Activated CD8-positive, alpha-beta T cell treated with anti-CD3 and anti-CD28 coated beads for 36 hours (primary cell): ENCODE measurements around the gene OR5B17. TPM values are rescaled to one million over a fixed set of nuclear protein-coding genes. Genes with fewer than 3 reads are reported as not detected.

Experiments
- ATAC-seq: fragments of 200-7000 bp; cut with Tn5 transposase; one replicate; pipeline ENCODE4 v1.10.0; 2021; ENCODE audit warnings: mild to moderate bottlenecking, moderate library complexity
- CTCF ChIA-PET: fragments of 350-600 bp; sonication (Branson Sonifier 250); formaldehyde crosslinking; loops from one replicate; lab custom pipeline; 2021; ENCODE audit warnings: antibody characterized with exemption; lab: Charles Lee
- POLR2A ChIA-PET: fragments of 350-600 bp; sonication (Branson Sonifier 250); formaldehyde crosslinking; loops from one replicate; lab custom pipeline; 2021; ENCODE audit warnings: antibody characterized with exemption; lab: Charles Lee
- DNase-seq: peaks from one replicate; pipeline ENCODE4 v3.0.0-alpha.2; 2020
- H3K27ac Mint-ChIP-seq: one replicate; pipeline ENCODE4 v1.8.0; 2021; ENCODE audit warnings: mild to moderate bottlenecking, mixed read lengths
- H3K27me3 Mint-ChIP-seq: one replicate; pipeline ENCODE4 v1.8.0; 2021; ENCODE audit warnings: mixed read lengths
- H3K36me3 Mint-ChIP-seq: one replicate; pipeline ENCODE4 v1.8.0; 2021; ENCODE audit warnings: low read depth, mixed read lengths
- H3K4me1 Mint-ChIP-seq: one replicate; pipeline ENCODE4 v1.8.0; 2021; ENCODE audit warnings: low read depth, mixed read lengths
- H3K4me3 Mint-ChIP-seq: one replicate; pipeline ENCODE4 v1.8.0; 2021; ENCODE audit warnings: mild to moderate bottlenecking, moderate library complexity, mixed read lengths
- H3K9me3 Mint-ChIP-seq: one replicate; pipeline ENCODE4 v1.8.0; 2021; ENCODE audit warnings: mixed read lengths
- CTCF ChIP-seq: fragments of 200-600 bp; IDR thresholded peaks from one replicate; pipeline ENCODE4 v1.8.0; 2022; ENCODE audit warnings: antibody characterized with exemption, mild to moderate bottlenecking
- intact Hi-C: fragments of 100-400 bp; cut with micrococcal nuclease; formaldehyde crosslinking; loops from one replicate; pipeline ENCODE4 v1.10.0; 2022
- total RNA-seq, 2 experiments: library from RNA; stranded (reverse); gene quantifications; one replicate each; pipeline ENCODE4 v1.2.3, GENCODE V29; 2021

Gene OR5B17
- total RNA-seq, 2 experiments from 2014 or later, result not detected

GRCh38 chr11:58392746-58393145 lies 33.9 kb upstream of the OR5B17 start:
- no peak for ATAC-seq
- CTCF ChIA-PET, result no interaction called here
- intact Hi-C loops, result no loop called here

GRCh38 chr11:58391879-58392278 lies 33.0 kb upstream of the OR5B17 start:
- no peak for TF ChIP-seq CTCF
- no peak overlapping the region for H3K27ac Mint-ChIP-seq
- H3K4me3 Mint-ChIP-seq, result no peak overlapping the region
- peaks cover 5% of the 10 kb centered on the region for H3K9me3 Mint-ChIP-seq
- no peaks in the 10 kb centered on the region for H3K36me3 Mint-ChIP-seq
- H3K4me1 Mint-ChIP-seq, result peaks cover 4% of the 10 kb centered on the region
- H3K27me3 Mint-ChIP-seq, result no peaks in the 10 kb centered on the region
- DNase-seq, result no peak
- ChIA-PET CTCF (no interaction called here), POLR2A (no interaction called here)
- intact Hi-C loops, result no loop called here
- ATAC-seq, result no peak

More at GRCh38 chr11:58392746-58393145, 33.9 kb upstream of the OR5B17 start:
- Mint-ChIP-seq H3K27ac (no peak overlapping the region), H3K4me3 (no peak overlapping the region), H3K27me3 (no peaks in the 10 kb centered on the region), H3K4me1 (peaks cover 4% of the 10 kb centered on the region), H3K9me3 (peaks cover 5% of the 10 kb centered on the region), H3K36me3 (no peaks in the 10 kb centered on the region)
- POLR2A ChIA-PET, result no interaction called here
- no peak for TF ChIP-seq CTCF
- DNase-seq, result no peak

GRCh38 chr11:58390551-58391063 lies 31.7 kb upstream of the OR5B17 start:
- POLR2A ChIA-PET, result no interaction called here
- H3K27me3 Mint-ChIP-seq, result no peaks in the 10 kb centered on the region
- H3K27ac Mint-ChIP-seq, result no peak overlapping the region
- peaks cover 3% of the 10 kb centered on the region for H3K4me1 Mint-ChIP-seq
- intact Hi-C loops, result no loop called here
- H3K4me3 Mint-ChIP-seq, result no peak overlapping the region
- CTCF ChIA-PET, result no interaction called here
- DNase-seq (no peak), ATAC-seq (no peak)
- H3K36me3 Mint-ChIP-seq, result no peaks in the 10 kb centered on the region
- no peak for TF ChIP-seq CTCF
- peaks cover 5% of the 10 kb centered on the region for H3K9me3 Mint-ChIP-seq

- H3K4me3 Mint-ChIP-seq, result no peak overlapping the region
- peaks cover 6% of the 10 kb centered on the region for H3K27me3 Mint-ChIP-seq
- H3K36me3 Mint-ChIP-seq, result no peaks in the 10 kb centered on the region
- ChIA-PET CTCF (no interaction called here), POLR2A (no interaction called here)
- DNase-seq (no peak), ATAC-seq (no peak)
- intact Hi-C loops, result no loop called here
- TF ChIP-seq CTCF, result no peak
- H3K27ac Mint-ChIP-seq, result no peak overlapping the region
- H3K9me3 Mint-ChIP-seq, result no peaks in the 10 kb centered on the region
- H3K4me1 Mint-ChIP-seq, result no peaks in the 10 kb centered on the region
These were observed 4.1 kb downstream of the OR5B17 start for GRCh38 chr11:58354727-58355126.

- CTCF ChIA-PET, result no interaction called here
These were observed 13.7 kb downstream of the OR5B17 start for GRCh38 chr11:58345204-58345603.

More at GRCh38 chr11:58345204-58345603, 13.7 kb downstream of the OR5B17 start:
- no peak for TF ChIP-seq CTCF
- H3K4me1 Mint-ChIP-seq, result no peaks in the 10 kb centered on the region
- H3K27ac Mint-ChIP-seq, result no peak overlapping the region
- peaks cover 3% of the 10 kb centered on the region for H3K27me3 Mint-ChIP-seq
- ATAC-seq (no peak), DNase-seq (no peak)
- POLR2A ChIA-PET, result no interaction called here
- no peak overlapping the region for H3K4me3 Mint-ChIP-seq
- intact Hi-C loops, result no loop called here
- H3K36me3 Mint-ChIP-seq, result no peaks in the 10 kb centered on the region
- peaks cover 3% of the 10 kb centered on the region for H3K9me3 Mint-ChIP-seq
